ENCODE data around the gene CALML3. TPM values are rescaled to one million over a fixed set of nuclear protein-coding genes. Genes with fewer than 3 reads are reported as not detected.
A peak's percentile ranks its signal among the peaks of the same experiment; 100 is the strongest.

CALML3 gene
- total RNA-seq, 1 experiment from 2014 or later, result not detected

DNA sequence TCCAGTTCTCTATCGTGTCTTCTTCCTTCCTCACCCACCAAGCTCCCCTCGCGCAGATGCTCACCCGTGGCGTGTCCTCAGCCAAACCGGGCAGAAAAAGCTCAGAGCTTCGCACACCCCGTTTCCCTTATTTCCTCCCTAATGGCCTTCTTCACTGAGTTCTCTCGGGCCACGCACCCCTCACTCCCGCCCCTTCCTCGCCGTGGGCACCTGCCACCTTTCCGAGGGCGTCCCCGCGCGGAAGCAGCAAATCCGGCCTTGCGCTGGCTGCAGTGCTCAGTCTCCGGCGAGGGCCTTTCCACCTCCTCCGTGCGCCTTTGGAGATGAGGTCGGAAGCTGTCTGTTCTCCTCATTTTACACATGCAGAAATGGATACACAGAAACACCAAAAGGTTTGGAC lies 12.4 kb upstream of the CALML3 start:
- Histone ChIP-seq H3K14ac (ENCODE audit: insufficient read depth, low read length) (no peak overlapping the region; the same call in 1 of the 2 replicates), H4K5ac (ENCODE audit: insufficient read length, low read depth, low read length) (no peak overlapping the region), H4K20me1 (ENCODE audit: control insufficient read depth, insufficient read depth, insufficient read length) (no peaks in the 10 kb centered on the region), H3K4me1 (ENCODE audit: insufficient read depth, low read length) (no peaks in the 10 kb centered on the region), H2BK120ac (ENCODE audit: low read depth, low read length, poor library complexity, severe bottlenecking) (no peak overlapping the region), H3K27me3 (ENCODE audit: insufficient read depth, low read length) (no peaks in the 10 kb centered on the region), H3K4me2 (ENCODE audit: insufficient read depth, insufficient read length, low read length) (no peak overlapping the region), H3K4ac (ENCODE audit: low read depth, low read length) (no peak overlapping the region), H3K9me3 (ENCODE audit: control insufficient read depth, low read depth, low read length) (no peaks in the 10 kb centered on the region), H3K56ac (ENCODE audit: insufficient read length, low read depth, low read length) (no peak overlapping the region), H3K79me1 (ENCODE audit: insufficient read depth, low read depth, low read length, poor library complexity, severe bottlenecking) (no peaks in the 10 kb centered on the region), H2AFZ (ENCODE audit: low read length) (no peak overlapping the region), H3K23ac (ENCODE audit: insufficient read length, low read depth, low read length) (no peak overlapping the region), H2AK5ac (ENCODE audit: insufficient read length, low read length) (no peak overlapping the region), H2BK20ac (ENCODE audit: low read depth, low read length, poor library complexity, severe bottlenecking) (no peak overlapping the region), H3K23me2 (ENCODE audit: insufficient read length, low read depth, low read length, poor library complexity, severe bottlenecking) (no peaks in the 10 kb centered on the region), H3T11ph (ENCODE audit: low read length) (no peak overlapping the region), H2BK5ac (ENCODE audit: insufficient read length, low read length) (no peak overlapping the region), H3K9ac (ENCODE audit: extremely low read depth, insufficient read length, low read length) (no peak overlapping the region), H3K79me2 (ENCODE audit: insufficient read depth, low read length) (no peaks in the 10 kb centered on the region), H4K91ac (ENCODE audit: insufficient read length, low read depth, low read length) (no peak overlapping the region), H3K27ac (ENCODE audit: insufficient read length, low read depth, low read length) (no peak overlapping the region), H2BK15ac (ENCODE audit: low read depth, low read length) (no peak overlapping the region), H3K18ac (ENCODE audit: insufficient read length, low read depth, low read length) (no peak overlapping the region), H2BK12ac (ENCODE audit: insufficient read length, low read depth, low read length) (no peak overlapping the region), H4K8ac (replicated peaks; ENCODE audit: insufficient read length, low read depth, low read length) (no peak overlapping the region)
- Mint-ChIP-seq H3K4me1 (peaks cover 9 to 21% of the 10 kb centered on the region in 2 experiments), H3K36me3 (ENCODE audit: insufficient read depth in 1 of 3, low read depth in 3 of 3) (no peaks in the 10 kb centered on the region), H3K4me3 (no peak overlapping the region), H3K9me3 (no peaks in the 10 kb centered on the region; a peak in 2 of 5 replicates), H3K27ac (peak overlapping the region in 1 of 3 experiments; percentile 17; a peak in 1 of 7 replicates), H3K27me3 (ENCODE audit: low read depth) (peaks cover 5% of the 10 kb centered on the region)
- TF ChIP-seq, protein P1, sequence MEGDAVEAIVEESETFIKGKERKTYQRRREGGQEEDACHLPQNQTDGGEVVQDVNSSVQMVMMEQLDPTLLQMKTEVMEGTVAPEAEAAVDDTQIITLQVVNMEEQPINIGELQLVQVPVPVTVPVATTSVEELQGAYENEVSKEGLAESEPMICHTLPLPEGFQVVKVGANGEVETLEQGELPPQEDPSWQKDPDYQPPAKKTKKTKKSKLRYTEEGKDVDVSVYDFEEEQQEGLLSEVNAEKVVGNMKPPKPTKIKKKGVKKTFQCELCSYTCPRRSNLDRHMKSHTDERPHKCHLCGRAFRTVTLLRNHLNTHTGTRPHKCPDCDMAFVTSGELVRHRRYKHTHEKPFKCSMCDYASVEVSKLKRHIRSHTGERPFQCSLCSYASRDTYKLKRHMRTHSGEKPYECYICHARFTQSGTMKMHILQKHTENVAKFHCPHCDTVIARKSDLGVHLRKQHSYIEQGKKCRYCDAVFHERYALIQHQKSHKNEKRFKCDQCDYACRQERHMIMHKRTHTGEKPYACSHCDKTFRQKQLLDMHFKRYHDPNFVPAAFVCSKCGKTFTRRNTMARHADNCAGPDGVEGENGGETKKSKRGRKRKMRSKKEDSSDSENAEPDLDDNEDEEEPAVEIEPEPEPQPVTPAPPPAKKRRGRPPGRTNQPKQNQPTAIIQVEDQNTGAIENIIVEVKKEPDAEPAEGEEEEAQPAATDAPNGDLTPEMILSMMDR (conservative IDR thresholded peaks at IDR 0.05), result no peak
- whole genome bisulfite sequencing (ENCODE audit: extremely low coverage, insufficient read length, low lambda C conversion rate), result no CpG with 5 or more reads among the region's 25 CpGs
- DNase-seq, result no peak

Data from H9 (cell line).